Stimulated activated CD8-positive, alpha-beta memory T cell treated with anti-CD3 and anti-CD28 coated beads, Interleukin-15, amount 100 ng/mL, for 4 hours (primary cell): Measurements from ENCODE around the gene ANKS1B.
"Not testable (repeated sequence)": the region's sequence is repeated elsewhere in the genome, so short reads cannot be mapped to it uniquely, and the experiment has no call there.

Source experiments
- DNase-seq, 2 donors: peaks; one replicate each; pipeline ENCODE4 v3.0.0-alpha.2; 2020; ENCODE audit warnings: low read depth in 2 of 2

ANKS1B gene

GRCh38 chr12:99374023-99374422 is 610.7 kb downstream of the ANKS1B start:
- no peak for DNase-seq

- DNase-seq = no peak
Observed at GRCh38 chr12:99372257-99372920, 612.3 kb downstream of the ANKS1B start.

GRCh38 chr12:99370421-99371138 is 614.2 kb downstream of the ANKS1B start:
- no peak for DNase-seq

GRCh38 chr12:99367181-99367580 is 617.6 kb downstream of the ANKS1B start:
- no peak for DNase-seq

GRCh38 chr12:99352269-99352668 is 632.5 kb downstream of the ANKS1B start:
- DNase-seq = no peak

GRCh38 chr12:99343960-99344359 is 640.8 kb downstream of the ANKS1B start:
- DNase-seq = no peak

- no peak for DNase-seq
Observed at GRCh38 chr12:99339663-99340062, 645.1 kb downstream of the ANKS1B start.

GRCh38 chr12:99334285-99335056 is 650.3 kb downstream of the ANKS1B start:
- DNase-seq = no peak

GRCh38 chr12:99332936-99333591 is 651.7 kb downstream of the ANKS1B start:
- DNase-seq = no peak

GRCh38 chr12:99330216-99330615 is 654.5 kb downstream of the ANKS1B start:
- no peak for DNase-seq

- DNase-seq = not testable (repeated sequence)
Observed at GRCh38 chr12:99321210-99321609, 663.5 kb downstream of the ANKS1B start.

GRCh38 chr12:99311373-99311772 is 673.4 kb downstream of the ANKS1B start:
- no peak for DNase-seq

- no peak for DNase-seq
Observed at GRCh38 chr12:99309812-99310211, 674.9 kb downstream of the ANKS1B start.

- no peak for DNase-seq
Observed at GRCh38 chr12:99302874-99303273, 681.9 kb downstream of the ANKS1B start.

GRCh38 chr12:99287136-99287535 is 697.6 kb downstream of the ANKS1B start:
- DNase-seq = no peak

- no peak for DNase-seq
Observed at GRCh38 chr12:99284161-99284560, 700.6 kb downstream of the ANKS1B start.

- DNase-seq = no peak
Observed at GRCh38 chr12:99282624-99283023, 702.1 kb downstream of the ANKS1B start.

- no peak for DNase-seq
Observed at GRCh38 chr12:99282086-99282485, 702.6 kb downstream of the ANKS1B start.

- no peak for DNase-seq
Observed at GRCh38 chr12:99281277-99281676, 703.5 kb downstream of the ANKS1B start.

GRCh38 chr12:99278899-99279298 is 705.8 kb downstream of the ANKS1B start:
- no peak for DNase-seq

GRCh38 chr12:99277591-99278379 is 707.0 kb downstream of the ANKS1B start:
- DNase-seq = no peak
